Measurements from ENCODE around the gene ZMAT3.

ZMAT3 gene

DNA sequence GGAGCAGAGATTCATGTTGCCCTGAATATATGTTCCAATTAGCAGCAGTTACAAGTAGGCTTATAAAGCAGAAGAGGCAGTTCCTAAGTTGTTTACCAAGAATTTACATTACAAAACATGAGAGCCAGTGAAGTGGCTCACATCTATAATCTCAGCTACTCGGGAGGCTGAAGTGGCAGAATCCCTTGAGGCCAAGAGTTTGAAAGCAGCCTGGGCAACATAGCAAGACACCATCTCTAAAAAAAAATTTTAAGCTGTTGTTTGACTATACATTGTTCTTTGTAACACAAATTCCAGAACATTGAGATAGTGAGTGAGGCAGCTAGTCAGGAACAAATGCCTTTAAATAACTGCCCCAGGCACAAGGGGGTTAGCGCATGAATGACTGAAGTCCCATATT, 10.3 kb upstream of the ZMAT3 start:
- TF ChIP-seq, protein P1, sequence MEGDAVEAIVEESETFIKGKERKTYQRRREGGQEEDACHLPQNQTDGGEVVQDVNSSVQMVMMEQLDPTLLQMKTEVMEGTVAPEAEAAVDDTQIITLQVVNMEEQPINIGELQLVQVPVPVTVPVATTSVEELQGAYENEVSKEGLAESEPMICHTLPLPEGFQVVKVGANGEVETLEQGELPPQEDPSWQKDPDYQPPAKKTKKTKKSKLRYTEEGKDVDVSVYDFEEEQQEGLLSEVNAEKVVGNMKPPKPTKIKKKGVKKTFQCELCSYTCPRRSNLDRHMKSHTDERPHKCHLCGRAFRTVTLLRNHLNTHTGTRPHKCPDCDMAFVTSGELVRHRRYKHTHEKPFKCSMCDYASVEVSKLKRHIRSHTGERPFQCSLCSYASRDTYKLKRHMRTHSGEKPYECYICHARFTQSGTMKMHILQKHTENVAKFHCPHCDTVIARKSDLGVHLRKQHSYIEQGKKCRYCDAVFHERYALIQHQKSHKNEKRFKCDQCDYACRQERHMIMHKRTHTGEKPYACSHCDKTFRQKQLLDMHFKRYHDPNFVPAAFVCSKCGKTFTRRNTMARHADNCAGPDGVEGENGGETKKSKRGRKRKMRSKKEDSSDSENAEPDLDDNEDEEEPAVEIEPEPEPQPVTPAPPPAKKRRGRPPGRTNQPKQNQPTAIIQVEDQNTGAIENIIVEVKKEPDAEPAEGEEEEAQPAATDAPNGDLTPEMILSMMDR (IDR thresholded peaks at IDR 0.05; ENCODE audit: insufficient read depth, low read depth, low read length, missing control alignments), result no peak
- H3K4me3 ChIP-seq (ENCODE audit: low read depth, low read length), result no peak overlapping the region
- no peak for DNase-seq (ENCODE audit: low read depth)

DNA sequence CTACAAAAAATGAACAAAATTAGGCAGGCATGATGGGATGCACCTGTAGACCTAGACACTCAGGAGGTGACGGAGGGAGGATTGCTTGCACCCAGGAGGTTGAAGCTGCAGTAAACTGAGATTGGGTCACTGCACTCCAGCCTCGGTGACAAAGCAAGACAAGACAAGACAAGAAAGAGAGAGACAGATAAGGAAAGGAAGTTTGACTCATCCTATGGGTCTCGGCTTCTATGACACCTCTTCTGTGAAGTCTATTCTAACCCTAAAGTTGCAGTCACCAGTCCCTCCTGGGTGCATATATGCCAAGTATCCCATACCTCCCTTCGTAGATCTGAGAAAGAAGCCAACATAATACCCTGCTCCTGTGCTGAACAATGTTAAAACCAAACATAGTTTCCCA, 7.9 kb upstream of the ZMAT3 start:
- no peak overlapping the region for H3K4me3 ChIP-seq (ENCODE audit: low read depth, low read length)
- no peak for DNase-seq (ENCODE audit: low read depth)
- TF ChIP-seq, protein P1 (IDR thresholded peaks at IDR 0.05; ENCODE audit: insufficient read depth, low read depth, low read length, missing control alignments), result no peak

DNA sequence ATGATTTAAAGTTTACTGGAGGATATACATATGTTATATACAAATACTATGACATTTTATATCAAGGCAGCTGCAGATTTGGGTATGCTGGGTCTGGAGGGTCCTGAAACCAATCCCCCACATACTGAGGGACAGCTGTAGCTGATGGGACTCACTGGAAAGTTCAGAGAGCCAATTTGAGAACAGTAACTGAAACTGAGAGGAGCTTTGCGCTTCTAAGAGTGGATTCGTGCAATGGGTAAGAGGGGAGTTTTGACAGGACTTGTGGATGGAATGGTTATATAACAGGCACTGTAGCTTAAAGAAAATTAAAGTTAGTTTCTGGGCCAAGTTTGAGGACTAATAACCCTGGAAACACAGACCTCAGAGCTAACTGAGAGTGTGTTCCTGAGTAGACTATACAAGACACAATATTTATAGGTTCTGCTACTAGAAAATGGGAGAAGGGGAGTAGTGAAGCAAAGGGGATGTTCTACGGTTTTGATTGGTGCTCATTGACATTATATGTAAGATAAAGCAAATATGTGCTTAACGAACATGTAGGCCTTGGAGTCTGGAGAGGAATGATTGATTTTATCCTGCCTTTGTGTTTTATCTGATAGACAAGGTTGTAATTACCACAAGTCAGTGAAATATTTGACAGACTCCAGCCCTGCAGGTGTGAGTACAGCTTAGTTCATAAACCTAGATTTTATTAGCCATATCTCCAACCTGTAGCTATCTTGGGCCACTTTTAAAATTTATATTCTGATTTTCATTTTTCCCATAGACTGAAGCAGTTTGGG, 4.8 kb upstream of the ZMAT3 start:
- no peak overlapping the region for H3K4me3 ChIP-seq (ENCODE audit: low read depth, low read length)
- TF ChIP-seq, protein P1 (IDR thresholded peaks at IDR 0.05; ENCODE audit: insufficient read depth, low read depth, low read length, missing control alignments), result no peak
- peak; percentile 65 for DNase-seq (ENCODE audit: low read depth)

DNA sequence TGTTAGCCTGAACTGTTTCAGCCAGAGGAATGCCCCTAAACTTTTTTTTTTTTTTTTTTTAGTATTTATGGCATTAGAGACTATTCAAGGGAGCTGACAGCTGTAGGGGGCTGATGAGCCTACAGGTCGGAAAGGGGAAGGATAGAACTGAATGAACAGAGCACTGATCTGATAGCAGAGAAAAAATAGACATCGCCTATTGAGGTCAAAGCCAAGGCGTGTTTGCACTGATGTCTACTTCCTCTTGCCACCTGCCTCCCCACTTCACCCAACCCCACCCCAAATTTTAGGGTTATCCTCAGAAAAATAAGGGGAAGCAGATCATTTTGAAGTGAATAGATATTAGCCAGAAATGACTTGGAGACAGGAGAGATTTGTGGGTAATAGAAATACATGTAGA, 3.0 kb upstream of the ZMAT3 start:
- TF ChIP-seq, protein P1 (IDR thresholded peaks at IDR 0.05; ENCODE audit: insufficient read depth, low read depth, low read length, missing control alignments), result no peak
- DNase-seq (ENCODE audit: low read depth), result peak; percentile 49
- H3K4me3 ChIP-seq (ENCODE audit: low read depth, low read length), result no peak overlapping the region

DNA sequence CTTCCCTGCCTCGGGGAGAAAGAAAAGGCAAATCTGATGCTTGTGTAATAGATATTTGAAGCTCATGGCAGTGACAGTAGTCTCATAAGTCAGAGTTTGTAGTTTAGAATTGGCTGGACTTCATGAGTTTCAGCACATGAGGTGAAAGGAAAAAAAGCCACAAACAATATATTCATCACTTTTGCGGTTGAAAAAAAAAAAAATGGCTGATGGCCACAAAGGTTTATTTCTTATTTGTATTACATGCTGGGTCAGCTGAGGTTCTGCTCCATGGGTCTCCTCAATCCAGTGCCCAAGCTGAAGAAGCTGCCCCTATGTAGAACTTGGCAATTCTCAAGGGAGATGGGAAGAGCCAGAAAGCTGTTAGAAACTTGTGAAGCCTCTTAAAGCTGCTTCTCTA, 2.2 kb upstream of the ZMAT3 start:
- no peak overlapping the region for H3K4me3 ChIP-seq (ENCODE audit: low read depth, low read length)
- TF ChIP-seq, protein P1 (IDR thresholded peaks at IDR 0.05; ENCODE audit: insufficient read depth, low read depth, low read length, missing control alignments), result no peak
- no peak for DNase-seq (ENCODE audit: low read depth)

DNA sequence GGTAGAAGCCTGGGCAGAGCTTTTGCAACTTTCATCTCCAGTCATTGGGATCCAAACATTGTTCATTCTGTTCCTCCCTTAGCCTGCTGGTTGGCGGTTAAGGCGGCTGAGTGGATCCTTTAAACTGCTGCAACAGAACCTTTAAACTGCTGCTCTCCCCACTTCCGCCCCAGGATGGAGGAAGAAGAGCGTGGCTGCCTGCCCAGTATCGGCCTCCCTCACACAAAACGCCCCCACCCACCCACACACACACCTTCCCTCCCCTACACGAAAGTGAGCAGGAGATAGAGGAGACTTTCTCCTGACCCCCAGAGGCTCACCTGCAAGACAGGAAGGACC, 460 bp upstream of the ZMAT3 start:
- H3K4me3 ChIP-seq (ENCODE audit: low read depth, low read length), result peak overlapping the region; percentile 65
- TF ChIP-seq, protein P1 (IDR thresholded peaks at IDR 0.05; ENCODE audit: insufficient read depth, low read depth, low read length, missing control alignments), result no peak
- peak; percentile 75 for DNase-seq (ENCODE audit: low read depth)

DNA sequence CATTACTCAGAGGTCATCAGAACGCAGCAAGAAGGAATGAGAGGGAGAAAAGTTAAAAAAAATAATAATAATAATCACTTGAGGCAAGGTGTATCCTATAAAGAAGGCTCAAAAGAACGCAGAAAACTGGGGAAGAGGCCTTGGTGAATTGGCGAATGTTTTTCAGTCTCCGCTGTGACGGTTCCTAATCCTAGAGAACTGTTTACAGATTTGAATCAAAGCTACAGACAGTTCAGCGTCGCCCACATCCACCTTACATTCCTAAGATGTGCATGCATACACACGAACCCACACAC, 634 bp downstream of the ZMAT3 start:
- H3K4me3 ChIP-seq (ENCODE audit: low read depth, low read length), result peak overlapping the region; percentile 65
- TF ChIP-seq, protein P1 (IDR thresholded peaks at IDR 0.05; ENCODE audit: insufficient read depth, low read depth, low read length, missing control alignments), result no peak
- DNase-seq (ENCODE audit: low read depth), result no peak

All from GM12865 (cell line).